ENCODE results near the gene C10orf53. TPM values are rescaled to one million over a fixed set of nuclear protein-coding genes. Genes with fewer than 3 reads are reported as not detected.

The C10orf53 gene
- total and polyA plus RNA-seq, 10 of the 15 experiments (the other 5 are each of a cell fraction or from before 2014, with no cell fraction given) = not detected

- Histone ChIP-seq H3K79me2 (ENCODE audit: control insufficient read depth, insufficient read depth, low read length) (no peaks in the 10 kb centered on the region), H3K27me3 (replicated peaks in 1 of 2; ENCODE audit: control insufficient read depth in 2 of 2, insufficient read depth in 2 of 2, low read length in 1 of 2) (no peaks in the 10 kb centered on the region), H3K4me1 (ENCODE audit: control insufficient read depth, insufficient read depth, low read length) (no peaks in the 10 kb centered on the region), H3K4me2 (ENCODE audit: control insufficient read depth, insufficient read depth) (no peak overlapping the region), H3K9ac (ENCODE audit: control insufficient read depth, insufficient read depth, low read length) (no peak overlapping the region), H3K27ac (ENCODE audit: control insufficient read depth, insufficient read depth) (no peak overlapping the region), H3K36me3 (ENCODE audit: control insufficient read depth in 2 of 2, insufficient read depth in 2 of 2, low read length in 1 of 2) (no peaks in the 10 kb centered on the region), H3K4me3 (no peak overlapping the region), H2AFZ (ENCODE audit: control insufficient read depth, low read depth, low read length) (no peak overlapping the region), H3K9me3 (replicated peaks; ENCODE audit: control insufficient read depth, insufficient read depth, low read length) (no peaks in the 10 kb centered on the region), H4K20me1 (ENCODE audit: control insufficient read depth, insufficient read depth) (no peaks in the 10 kb centered on the region)
- in situ Hi-C loops (cut with MboI) = no loop called here
- intact Hi-C loops (cut with micrococcal nuclease; ENCODE audit: unreplicated experiment) = no loop called here
- POLR2A ChIA-PET = no interaction called here
- FAIRE-seq (no peak), DNase-seq (ENCODE audit: low read depth, low spot score) (no peak), ATAC-seq (no peak)
- no TSS peak for BruUV-seq (replicated peaks)
- RAD21 ChIA-PET (ENCODE audit: unreplicated experiment) = no interaction called here
- no peak for TF ChIP-seq CREB1 (IDR thresholded peaks at IDR 0.05; ENCODE audit: low read depth)
- no peak for TF ChIP-seq MYC (IDR thresholded peaks at IDR 0.05; ENCODE audit: insufficient read depth, insufficient read length, insufficient replicate concordance, low read length, severe bottlenecking)
- TF ChIP-seq PKNOX1 (IDR thresholded peaks at IDR 0.05) = no peak
- no peak for TF ChIP-seq ZBTB33 (IDR thresholded peaks at IDR 0.05)
- TF ChIP-seq NBN (IDR thresholded peaks at IDR 0.05) = no peak
- TF ChIP-seq MXI1 (IDR thresholded peaks at IDR 0.05; ENCODE audit: low read depth, low read length) = no peak
- TF ChIP-seq BMI1 (IDR thresholded peaks at IDR 0.05; ENCODE audit: borderline replicate concordance) = no peak
- TF ChIP-seq STAT3 (IDR thresholded peaks at IDR 0.05; ENCODE audit: low read depth, low read length) = no peak
- TF ChIP-seq RB1 (IDR thresholded peaks at IDR 0.05; ENCODE audit: borderline replicate concordance) = no peak
- TF ChIP-seq CBX3 (IDR thresholded peaks at IDR 0.05; ENCODE audit: borderline replicate concordance, low read depth) = no peak
- TF ChIP-seq E2F4 (IDR thresholded peaks at IDR 0.05; ENCODE audit: low read depth, low read length) = no peak
- no peak for TF ChIP-seq CUX1 (IDR thresholded peaks at IDR 0.05; ENCODE audit: insufficient replicate concordance, low read depth, low read length)
- no peak for TF ChIP-seq NFXL1 (IDR thresholded peaks at IDR 0.05; ENCODE audit: borderline replicate concordance)
- CTCF ChIA-PET = no interaction called here
- WGBS (ENCODE audit: insufficient coverage, insufficient replicate concordance, low lambda C conversion rate, missing lambda C conversion rate) = 53% methylated on average over 19 of the region's 19 CpGs
- SMC1A ChIA-PET (ENCODE audit: uncharacterized antibody, unreplicated experiment) = no interaction called here
These were observed 64.1 kb downstream of the C10orf53 start for GRCh38 chr10:49743464-49744075.

All from GM12878 (cell line).